NCI-H446 treated with DMSO at 0.1 percent for 48 hours (cell line): ENCODE measurements around the gene GPC6.
"Not testable (repeated sequence)": the region's sequence is repeated elsewhere in the genome, so short reads cannot be mapped to it uniquely, and the experiment has no call there.

ENCODE experiments used
- DNase-seq: peaks from one replicate; lab custom pipeline; 2025; lab: John Stamatoyannopoulos, UW

Gene GPC6

GRCh38 chr13:93226623-93227279, at the start of gene GPC6:
Gene GPC6, plus strand, starts transcription at chr13:93226807.
- peak; percentile 69 for DNase-seq

- no peak for DNase-seq
Observed at GRCh38 chr13:93180356-93180969, 46.1 kb upstream of the GPC6 start.

GRCh38 chr13:93182406-93182805, 44.2 kb upstream of the GPC6 start:
- DNase-seq, result no peak

- no peak for DNase-seq
Observed at GRCh38 chr13:93183302-93183701, 43.3 kb upstream of the GPC6 start.

GRCh38 chr13:93190006-93190405, 36.6 kb upstream of the GPC6 start:
- DNase-seq, result no peak

GRCh38 chr13:93193682-93194081, 32.9 kb upstream of the GPC6 start:
- DNase-seq, result no peak

GRCh38 chr13:93199856-93200255, 26.8 kb upstream of the GPC6 start:
- DNase-seq, result no peak

- no peak for DNase-seq
Observed at GRCh38 chr13:93200626-93201025, 26.0 kb upstream of the GPC6 start.

- DNase-seq, result no peak
Observed at GRCh38 chr13:93201992-93202558, 24.5 kb upstream of the GPC6 start.

GRCh38 chr13:93206778-93207392, 19.7 kb upstream of the GPC6 start:
- DNase-seq, result not testable (repeated sequence)

- no peak for DNase-seq
Observed at GRCh38 chr13:93216122-93216521, 10.5 kb upstream of the GPC6 start.

- DNase-seq, result peak; percentile 55
Observed at GRCh38 chr13:93217721-93218261, 8.8 kb upstream of the GPC6 start.

GRCh38 chr13:93218583-93218982, 8.0 kb upstream of the GPC6 start:
- DNase-seq, result peak; percentile 6

GRCh38 chr13:93220073-93220472, 6.5 kb upstream of the GPC6 start:
- no peak for DNase-seq

- no peak for DNase-seq
Observed at GRCh38 chr13:93222976-93223375, 3.6 kb upstream of the GPC6 start.

GRCh38 chr13:93224535-93224934, 2.1 kb upstream of the GPC6 start:
- no peak for DNase-seq

GRCh38 chr13:93225610-93226009, 997 bp upstream of the GPC6 start:
- no peak for DNase-seq

GRCh38 chr13:93226065-93226622, 463 bp upstream of the GPC6 start:
- DNase-seq, result no peak

GRCh38 chr13:93227280-93227877, 772 bp downstream of the GPC6 start:
- peak; percentile 26 for DNase-seq

- DNase-seq, result peak; percentile 61
Observed at GRCh38 chr13:93227878-93228642, 1.5 kb downstream of the GPC6 start.

GRCh38 chr13:93228643-93228937, 2.0 kb downstream of the GPC6 start:
- DNase-seq, result no peak
